Activated CD4-positive, alpha-beta T cell treated with anti-CD3 and anti-CD28 coated beads, Interleukin-2, amount 50 U/mL, for 48 hours (primary cell): ENCODE data around the gene FAM180A.

ENCODE experiments used
- DNase-seq, 2 experiments: peaks; one replicate each; pipeline ENCODE4 v3.0.0-alpha.2; 2020

The FAM180A gene

GRCh38 chr7:135736586-135737305, 11.9 kb downstream of the FAM180A start:
- no peak for DNase-seq

GRCh38 chr7:135734343-135734689, 14.3 kb downstream of the FAM180A start:
- no peak for DNase-seq

- no peak for DNase-seq
Measured at GRCh38 chr7:135733603-135734342, 14.8 kb downstream of the FAM180A start.

- no peak for DNase-seq
Measured at GRCh38 chr7:135731131-135731530, 17.5 kb downstream of the FAM180A start.

- DNase-seq, result no peak
Measured at GRCh38 chr7:135729230-135729629, 19.4 kb downstream of the FAM180A start.

- no peak for DNase-seq
Measured at GRCh38 chr7:135728136-135728669, 20.4 kb downstream of the FAM180A start, which contains the start of gene SLC13A4. Gene SLC13A4, minus strand, starts transcription at chr7:135728186. Its CDS starts 690 bp downstream, at chr7:135727496.

GRCh38 chr7:135726911-135727673, 21.5 kb downstream of the FAM180A start:
- no peak for DNase-seq

GRCh38 chr7:135726276-135726788, 22.3 kb downstream of the FAM180A start:
- no peak for DNase-seq

GRCh38 chr7:135723411-135723810, 25.2 kb downstream of the FAM180A start:
- no peak for DNase-seq

GRCh38 chr7:135721198-135721820, 27.3 kb downstream of the FAM180A start:
- DNase-seq, result no peak

GRCh38 chr7:135719688-135720087, 28.9 kb downstream of the FAM180A start:
- no peak for DNase-seq

- no peak for DNase-seq
Measured at GRCh38 chr7:135718794-135719437, 29.7 kb downstream of the FAM180A start.

- no peak for DNase-seq
Measured at GRCh38 chr7:135718219-135718618, 30.4 kb downstream of the FAM180A start.

- no peak for DNase-seq
Measured at GRCh38 chr7:135717693-135718092, 30.9 kb downstream of the FAM180A start.

GRCh38 chr7:135716677-135717238, 31.9 kb downstream of the FAM180A start:
- no peak for DNase-seq

- DNase-seq, result no peak
Measured at GRCh38 chr7:135715673-135716072, 32.9 kb downstream of the FAM180A start.

GRCh38 chr7:135715055-135715522, 33.5 kb downstream of the FAM180A start:
- no peak for DNase-seq

- DNase-seq, result no peak
Measured at GRCh38 chr7:135714534-135715009, 34.0 kb downstream of the FAM180A start.

- no peak for DNase-seq
Measured at GRCh38 chr7:135713836-135714470, 34.7 kb downstream of the FAM180A start.

- DNase-seq, result no peak
Measured at GRCh38 chr7:135712796-135713195, 35.8 kb downstream of the FAM180A start.
